ENCODE results near the gene PACS1. TPM values are rescaled to one million over a fixed set of nuclear protein-coding genes. Genes with fewer than 3 reads are reported as not detected.

PACS1 gene
- total RNA-seq, 2 donors from 2014 or later: 104 to 114 TPM

GRCh38 chr11:66262696-66263095, 192.6 kb downstream of the PACS1 start:
- Mint-ChIP-seq H3K36me3 (ENCODE audit: insufficient read depth in 2 of 2) (peaks cover 10 to 18% of the 10 kb centered on the region in 2 donors), H3K9me3 (no peaks in the 10 kb centered on the region), H3K27ac (no peak overlapping the region), H3K4me1 (ENCODE audit: low read depth) (peaks cover 24% of the 10 kb centered on the region), H3K4me3 (no peak overlapping the region), H3K27me3 (ENCODE audit: low read depth) (no peaks in the 10 kb centered on the region)
- DNase-seq (no peak), ATAC-seq (replicated peaks in 1 of 2) (no peak)

DNA sequence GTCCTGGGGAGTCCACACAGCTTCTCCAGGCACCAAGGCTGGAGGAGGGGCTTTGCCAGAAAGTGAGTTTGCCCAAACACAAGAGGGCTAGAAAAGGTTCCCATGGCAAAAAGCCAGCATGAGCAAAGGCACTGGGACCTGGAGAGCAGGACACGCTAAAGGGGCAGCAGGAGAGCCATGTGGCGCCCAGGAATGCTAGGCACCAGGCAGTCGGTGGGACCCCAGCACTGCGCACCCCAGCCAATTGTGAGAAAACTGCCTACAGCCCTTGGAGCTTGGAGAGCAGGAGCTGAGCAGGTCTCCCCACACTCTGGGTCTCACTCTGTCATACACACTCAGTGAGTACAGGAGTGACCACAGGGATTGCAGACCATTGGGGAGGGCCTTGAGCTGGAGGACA, 193.2 kb downstream of the PACS1 start:
- no peak overlapping the region for H3K27ac Mint-ChIP-seq
- no peak for DNase-seq
- peaks cover 10 to 18% of the 10 kb centered on the region in 2 donors for H3K36me3 Mint-ChIP-seq (ENCODE audit: insufficient read depth in 2 of 2)
- peaks cover 28% of the 10 kb centered on the region for H3K4me1 Mint-ChIP-seq (ENCODE audit: low read depth)
- no peak for ATAC-seq (replicated peaks in 1 of 2)
- no peaks in the 10 kb centered on the region for H3K9me3 Mint-ChIP-seq
- H3K4me3 Mint-ChIP-seq: no peak overlapping the region
- H3K27me3 Mint-ChIP-seq (ENCODE audit: low read depth): no peaks in the 10 kb centered on the region

DNA sequence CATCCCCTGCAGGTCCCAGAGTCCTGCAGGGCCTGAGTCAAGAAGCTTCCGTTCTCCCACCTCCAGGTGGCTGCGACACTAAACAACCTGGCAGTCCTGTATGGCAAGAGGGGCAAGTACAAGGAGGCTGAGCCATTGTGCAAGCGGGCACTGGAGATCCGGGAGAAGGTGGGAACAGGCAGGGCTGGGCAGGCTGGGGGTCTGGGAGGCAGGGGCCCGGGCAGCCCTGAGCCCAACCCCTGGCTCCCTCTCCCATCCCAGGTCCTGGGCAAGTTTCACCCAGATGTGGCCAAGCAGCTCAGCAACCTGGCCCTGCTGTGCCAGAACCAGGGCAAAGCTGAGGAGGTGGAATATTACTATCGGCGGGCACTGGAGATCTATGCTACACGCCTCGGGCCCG, 193.7 kb downstream of the PACS1 start:
- ATAC-seq (replicated peaks in 1 of 2) (no peak), DNase-seq (no peak)
- Mint-ChIP-seq H3K27me3 (ENCODE audit: low read depth) (no peaks in the 10 kb centered on the region), H3K4me1 (ENCODE audit: low read depth) (peaks cover 24% of the 10 kb centered on the region), H3K36me3 (ENCODE audit: insufficient read depth in 2 of 2) (peaks cover 10 to 18% of the 10 kb centered on the region in 2 donors), H3K27ac (no peak overlapping the region), H3K4me3 (no peak overlapping the region), H3K9me3 (no peaks in the 10 kb centered on the region)

GRCh38 chr11:66264383-66264782, 194.3 kb downstream of the PACS1 start:
- H3K4me3 Mint-ChIP-seq: no peak overlapping the region
- peaks cover 10 to 16% of the 10 kb centered on the region in 2 donors for H3K36me3 Mint-ChIP-seq (ENCODE audit: insufficient read depth in 2 of 2)
- H3K4me1 Mint-ChIP-seq (ENCODE audit: low read depth): peaks cover 21% of the 10 kb centered on the region
- no peaks in the 10 kb centered on the region for H3K9me3 Mint-ChIP-seq
- peak overlapping the region; percentile 68 for H3K27ac Mint-ChIP-seq
- no peaks in the 10 kb centered on the region for H3K27me3 Mint-ChIP-seq (ENCODE audit: low read depth)
- ATAC-seq (replicated peaks in 1 of 2) (no peak), DNase-seq (no peak)

DNA sequence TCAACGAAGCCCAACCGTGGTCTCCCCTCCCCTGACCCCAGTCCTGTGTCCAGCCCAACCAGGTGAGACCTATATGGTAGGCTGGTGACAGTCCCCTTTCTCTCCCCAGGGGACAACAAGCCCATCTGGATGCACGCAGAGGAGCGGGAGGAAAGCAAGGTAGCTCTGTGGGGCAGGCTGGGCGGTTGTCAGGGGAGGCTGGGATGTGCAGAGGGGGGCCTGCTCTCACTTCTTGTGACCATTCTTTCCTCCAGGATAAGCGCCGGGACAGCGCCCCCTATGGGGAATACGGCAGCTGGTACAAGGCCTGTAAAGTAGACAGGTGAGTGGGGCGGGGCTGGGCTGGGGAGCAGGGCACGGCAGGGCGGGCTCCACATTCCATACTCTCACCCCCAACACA, 194.8 kb downstream of the PACS1 start:
- ATAC-seq (replicated peaks in 1 of 2): no peak
- no peak overlapping the region for H3K4me3 Mint-ChIP-seq
- no peaks in the 10 kb centered on the region for H3K27me3 Mint-ChIP-seq (ENCODE audit: low read depth)
- peaks cover 21% of the 10 kb centered on the region for H3K4me1 Mint-ChIP-seq (ENCODE audit: low read depth)
- H3K27ac Mint-ChIP-seq: no peak overlapping the region
- peak; percentile 52 to 55 for DNase-seq
- peaks cover 7 to 14% of the 10 kb centered on the region in 2 donors for H3K36me3 Mint-ChIP-seq (ENCODE audit: insufficient read depth in 2 of 2)
- H3K9me3 Mint-ChIP-seq: no peaks in the 10 kb centered on the region

- Mint-ChIP-seq H3K4me3 (no peak overlapping the region), H3K27me3 (ENCODE audit: low read depth) (no peaks in the 10 kb centered on the region), H3K36me3 (ENCODE audit: insufficient read depth in 2 of 2) (peaks cover 7 to 10% of the 10 kb centered on the region in 2 donors), H3K27ac (no peak overlapping the region), H3K9me3 (no peaks in the 10 kb centered on the region), H3K4me1 (ENCODE audit: low read depth) (peaks cover 28% of the 10 kb centered on the region)
- no peak for DNase-seq
- ATAC-seq (replicated peaks in 1 of 2): no peak
These were observed 195.7 kb downstream of the PACS1 start for GRCh38 chr11:66265531-66266377.

DNA sequence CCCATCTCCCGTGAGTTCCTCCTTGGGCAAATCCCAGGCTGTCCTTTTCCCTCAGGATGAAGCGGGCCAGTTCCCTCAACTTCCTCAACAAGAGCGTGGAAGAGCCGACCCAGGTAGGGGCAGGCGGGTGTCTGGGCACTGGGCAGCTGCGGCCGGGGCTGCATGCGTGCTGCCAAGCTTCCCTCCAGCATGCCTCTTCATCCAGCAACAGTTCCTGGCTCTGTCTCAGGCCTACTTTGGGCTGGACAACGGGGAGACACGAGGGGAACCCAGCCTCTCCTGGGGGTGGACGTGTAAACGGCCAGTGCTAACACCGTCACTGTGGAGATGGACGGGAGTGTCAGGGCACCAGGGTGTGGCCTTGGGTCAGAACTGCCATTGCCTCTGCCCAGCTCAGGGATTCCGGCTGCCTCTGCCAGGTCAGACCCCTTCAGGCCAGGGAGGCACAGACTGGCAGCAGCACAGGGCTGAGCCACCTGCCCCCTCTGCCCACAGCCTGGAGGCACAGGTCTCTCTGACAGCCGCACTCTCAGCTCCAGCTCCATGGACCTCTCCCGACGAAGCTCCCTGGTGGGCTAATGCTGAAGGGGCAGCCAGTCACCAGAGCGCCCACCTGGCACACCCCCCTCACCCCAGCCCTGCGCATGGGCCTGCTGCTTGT, 196.4 kb downstream of the PACS1 start:
- DNase-seq (no peak), ATAC-seq (replicated peaks in 1 of 2) (no peak)
- Mint-ChIP-seq H3K4me1 (ENCODE audit: low read depth) (peaks cover 31% of the 10 kb centered on the region), H3K9me3 (no peaks in the 10 kb centered on the region), H3K36me3 (ENCODE audit: insufficient read depth in 2 of 2) (peaks cover 7 to 10% of the 10 kb centered on the region in 2 donors), H3K4me3 (peak overlapping the region in 1 of 2 donors; percentile 97), H3K27me3 (ENCODE audit: low read depth) (no peaks in the 10 kb centered on the region), H3K27ac (no peak overlapping the region)

DNA sequence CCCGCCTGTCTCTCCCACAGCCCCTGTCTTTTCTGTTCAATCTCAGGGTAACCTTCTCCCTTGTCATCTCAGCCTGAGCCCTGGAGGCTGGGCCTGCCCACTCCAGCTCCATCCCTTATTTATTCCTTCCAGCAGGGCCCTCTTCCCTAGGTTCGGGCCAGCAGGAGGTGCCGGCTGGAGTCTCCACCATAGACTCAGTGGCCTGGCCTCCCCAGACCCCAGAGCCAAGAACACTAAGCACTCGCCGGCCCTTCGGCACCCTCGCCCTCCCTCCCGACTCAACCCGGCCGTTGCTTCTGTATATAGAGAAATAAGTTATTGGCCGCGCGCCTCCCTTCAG, 196.9 kb downstream of the PACS1 start:
- peaks cover 31% of the 10 kb centered on the region for H3K4me1 Mint-ChIP-seq (ENCODE audit: low read depth)
- peaks cover 5 to 9% of the 10 kb centered on the region in 2 donors for H3K36me3 Mint-ChIP-seq (ENCODE audit: insufficient read depth in 2 of 2)
- peak overlapping the region; percentile 51 for H3K27ac Mint-ChIP-seq
- no peak for DNase-seq
- no peaks in the 10 kb centered on the region for H3K27me3 Mint-ChIP-seq (ENCODE audit: low read depth)
- ATAC-seq (replicated peaks in 1 of 2): no peak
- peak overlapping the region; percentile 95 to 97 for H3K4me3 Mint-ChIP-seq
- H3K9me3 Mint-ChIP-seq: no peaks in the 10 kb centered on the region

GRCh38 chr11:66267379-66268243, 197.5 kb downstream of the PACS1 start:
- H3K27ac Mint-ChIP-seq: peak overlapping the region; percentile 93
- no peaks in the 10 kb centered on the region for H3K9me3 Mint-ChIP-seq
- peaks cover 5 to 10% of the 10 kb centered on the region in 2 donors for H3K36me3 Mint-ChIP-seq (ENCODE audit: insufficient read depth in 2 of 2)
- H3K27me3 Mint-ChIP-seq (ENCODE audit: low read depth): no peaks in the 10 kb centered on the region
- ATAC-seq (replicated peaks in 1 of 2) (peak; percentile 68 to 69), DNase-seq (peak; percentile 91 to 92)
- peak overlapping the region; percentile 95 to 97 for H3K4me3 Mint-ChIP-seq
- H3K4me1 Mint-ChIP-seq (ENCODE audit: low read depth): peaks cover 31% of the 10 kb centered on the region

DNA sequence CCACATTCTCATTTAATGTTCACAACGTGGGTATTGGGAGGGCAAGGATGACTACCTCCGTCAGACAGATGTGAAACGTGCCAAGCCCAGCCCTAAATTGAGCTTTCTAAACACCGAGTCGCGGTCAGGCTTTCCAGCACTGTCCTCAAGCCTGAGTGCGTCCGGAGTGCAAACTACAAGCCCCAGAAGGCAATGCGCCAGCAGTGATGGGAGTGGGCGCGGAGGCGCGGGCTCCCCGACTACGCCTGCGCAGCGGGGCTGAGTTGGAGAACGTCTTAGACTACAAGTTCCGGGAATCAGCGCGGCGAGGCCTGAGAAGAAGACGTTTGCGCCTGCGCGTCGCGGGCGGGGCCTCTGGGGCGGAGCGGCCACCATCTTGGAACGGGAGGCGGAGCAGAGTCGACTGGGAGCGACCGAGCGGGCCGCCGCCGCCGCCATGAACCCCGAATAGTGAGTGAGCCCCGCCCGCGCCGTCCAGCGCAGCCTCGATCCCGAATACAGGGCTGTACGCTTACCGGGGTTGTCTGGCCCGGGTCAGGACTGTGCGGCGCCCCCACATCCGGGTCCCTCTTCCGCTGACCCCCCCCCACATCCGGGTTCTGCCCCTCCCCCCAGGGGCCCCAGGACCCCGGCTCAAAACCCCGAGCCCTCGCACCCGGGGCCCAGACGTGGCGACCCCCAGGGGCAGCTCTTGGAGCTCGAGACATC, 198.3 kb downstream of the PACS1 start, which contains the start of gene RAB1B:
Gene RAB1B (plus strand): TSS at position 396 of the 708 bp plus-strand sequence. CDS start 41 bp downstream, at position 437.
- Mint-ChIP-seq H3K27ac (peak within 1 kb of the TSS; percentile 93), H3K9me3 (no peaks in the 10 kb centered on the region), H3K4me1 (ENCODE audit: low read depth) (peaks cover 31% of the 10 kb centered on the region), H3K4me3 (peak within 1 kb of the TSS; percentile 95 to 97), H3K27me3 (ENCODE audit: low read depth) (no peaks in the 10 kb centered on the region), H3K36me3 (ENCODE audit: insufficient read depth in 2 of 2) (peaks cover 7 to 12% of the 10 kb centered on the region in 2 donors)
- DNase-seq (peak; percentile 100), ATAC-seq (replicated peaks in 1 of 2) (peak; percentile 84 to 85)

DNA sequence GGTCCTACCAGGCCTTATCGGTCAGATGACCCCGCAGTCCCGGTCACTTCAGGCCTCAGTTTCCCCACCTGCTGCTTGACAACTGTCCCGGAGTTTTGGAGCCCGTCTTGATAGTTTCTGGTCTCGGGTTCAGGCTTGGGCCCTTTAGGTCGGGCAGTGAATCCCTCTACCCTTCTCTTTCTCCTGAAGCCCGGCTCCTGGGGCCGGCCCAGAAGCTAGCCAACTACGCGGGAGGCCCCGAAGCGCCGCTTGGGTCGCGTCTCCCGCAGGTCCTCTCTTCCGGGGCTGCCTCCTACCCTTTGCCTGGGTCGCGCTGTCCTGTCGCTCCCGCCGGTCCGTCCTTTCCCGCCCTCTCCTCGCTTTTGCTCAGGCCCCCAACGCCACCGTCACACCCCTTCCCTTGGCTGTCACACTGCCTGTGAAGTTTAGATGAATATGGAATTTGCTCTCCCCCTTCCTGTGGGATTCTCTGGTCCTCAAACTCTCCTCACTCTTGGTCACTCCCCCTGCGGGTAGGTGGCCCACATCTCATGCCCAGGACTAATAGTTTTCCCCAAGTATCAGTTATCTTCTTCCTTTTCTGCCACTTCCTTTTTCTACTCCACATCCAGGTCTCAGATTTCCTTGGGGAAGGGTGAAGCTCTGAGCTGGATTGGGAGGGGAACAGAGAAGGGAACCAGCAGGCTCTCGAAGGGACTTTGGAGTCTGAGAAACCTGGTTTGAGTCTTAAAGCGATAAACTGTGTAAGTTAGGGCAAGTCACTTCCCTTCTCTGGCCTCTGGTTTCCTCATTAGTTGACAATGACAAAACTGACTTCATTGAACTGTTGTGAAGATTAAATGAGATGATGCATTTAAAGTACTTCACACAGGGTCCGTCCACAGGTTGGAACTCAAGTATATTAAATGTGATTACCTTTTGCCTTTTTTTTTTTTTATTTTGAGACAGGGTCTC, 199.2 kb downstream of the PACS1 start:
- H3K9me3 Mint-ChIP-seq: no peaks in the 10 kb centered on the region
- DNase-seq: peak in 1 of 2 donors; percentile 35
- no peak for ATAC-seq (replicated peaks in 1 of 2)
- peak overlapping the region; percentile 93 for H3K27ac Mint-ChIP-seq
- no peaks in the 10 kb centered on the region for H3K27me3 Mint-ChIP-seq (ENCODE audit: low read depth)
- H3K4me1 Mint-ChIP-seq (ENCODE audit: low read depth): peaks cover 31% of the 10 kb centered on the region
- peak overlapping the region; percentile 95 to 97 for H3K4me3 Mint-ChIP-seq
- peaks cover 8 to 15% of the 10 kb centered on the region in 2 donors for H3K36me3 Mint-ChIP-seq (ENCODE audit: insufficient read depth in 2 of 2)
